CD4-positive, alpha-beta T cell (primary cell): Measurements from ENCODE around the gene PKNOX1. TPM values are rescaled to one million over a fixed set of nuclear protein-coding genes. Genes with fewer than 3 reads are reported as not detected.

ENCODE experiments used
- ATAC-seq: fragments of 200-7000 bp; cut with Tn5 transposase; one replicate; pipeline ENCODE4 v1.10.0; 2022; ENCODE audit warnings: mild to moderate bottlenecking; ENCODE audit not compliant: poor library complexity
- CTCF ChIA-PET: fragments of 350-600 bp; sonication (Branson Sonifier 250); formaldehyde crosslinking; loops from one replicate; lab custom pipeline; 2021; ENCODE audit warnings: antibody characterized with exemption, inconsistent platforms; lab: Charles Lee
- POLR2A ChIA-PET: fragments of 350-600 bp; sonication (Branson Sonifier 250); formaldehyde crosslinking; loops from one replicate; lab custom pipeline; 2021; ENCODE audit warnings: antibody characterized with exemption, inconsistent platforms; lab: Charles Lee
- DNase-seq, 14 experiments: peaks; one replicate each; pipeline ENCODE4 v3.0.0-alpha.2; 2013 to 2020; ENCODE audit warnings: mixed read lengths in 2 of 14
- H3K27ac ChIP-seq, 2 donors: one replicate each; pipeline versions ENCODE4 v1.5.1 to v1.7.0; 2013; ENCODE audit warnings: low read length in 2 of 2, low read depth in 1 of 2, mild to moderate bottlenecking in 1 of 2
- H3K27me3 ChIP-seq, 2 experiments: 1 replicate in 1 of 2; 2 replicates in 1 of 2; pipeline versions ENCODE4 v1.6.1 to v1.7.0; 2013; ENCODE audit warnings: low read length in 2 of 2, control low read depth in 1 of 2, mild to moderate bottlenecking in 1 of 2, moderate library complexity in 1 of 2; ENCODE audit not compliant: insufficient read depth in 2 of 2, control insufficient read depth in 1 of 2
- H3K36me3 ChIP-seq: one replicate; pipeline ENCODE4 v1.6.1; 2013; ENCODE audit warnings: low read length, control low read depth; ENCODE audit not compliant: insufficient read depth
- H3K4me1 ChIP-seq: one replicate; pipeline ENCODE4 v1.6.1; 2013; ENCODE audit warnings: low read length, control low read depth; ENCODE audit not compliant: insufficient read depth
- H3K4me3 ChIP-seq: one replicate; pipeline ENCODE4 v1.5.1; 2013; ENCODE audit warnings: mild to moderate bottlenecking, low read length, moderate library complexity
- H3K9me3 ChIP-seq, 2 experiments: 1 replicate in 1 of 2; 2 replicates in 1 of 2; pipeline versions ENCODE4 v1.6.1 to v1.7.0; 2013; ENCODE audit warnings: low read length in 2 of 2, mild to moderate bottlenecking in 2 of 2, control low read depth in 1 of 2, moderate library complexity in 1 of 2; ENCODE audit not compliant: control insufficient read depth in 1 of 2, insufficient read depth in 1 of 2
- H3K27ac Mint-ChIP-seq: one replicate; pipeline ENCODE4 v1.8.0; 2020; ENCODE audit warnings: mixed read lengths
- H3K27me3 Mint-ChIP-seq: one replicate; pipeline ENCODE4 v1.8.0; 2021; ENCODE audit warnings: mixed read lengths
- H3K36me3 Mint-ChIP-seq: one replicate; pipeline ENCODE4 v1.8.0; 2021; ENCODE audit warnings: low read depth, mixed read lengths
- H3K4me1 Mint-ChIP-seq: one replicate; pipeline ENCODE4 v1.8.0; 2021; ENCODE audit warnings: low read depth, mixed read lengths
- H3K4me3 Mint-ChIP-seq: one replicate; pipeline ENCODE4 v1.8.0; 2020; ENCODE audit warnings: mild to moderate bottlenecking, mixed read lengths
- H3K9me3 Mint-ChIP-seq: one replicate; pipeline ENCODE4 v1.8.0; 2020; ENCODE audit warnings: mixed read lengths
- intact Hi-C, 2 experiments: fragments of 100-400 bp; cut with DNase I in 1 of 2; cut with micrococcal nuclease in 1 of 2; formaldehyde crosslinking; loops; one replicate each; pipeline versions ENCODE4 v1.15.1 to v1.9.0; 2023 to 2025; cut with DNase I, micrococcal nuclease
- total RNA-seq, 174 experiments: library from RNA in 2 of 174; stranded (reverse) in 2 of 174; gene quantifications; one replicate each; pipeline ENCODE4 v1.2.3 and lab custom pipeline; 2021 to 2026
- TF ChIP-seq, protein P1 (sequence below): fragments of 200-600 bp; IDR thresholded peaks from one replicate; pipeline ENCODE4 v1.8.0; 2022; ENCODE audit warnings: antibody characterized with exemption, mild to moderate bottlenecking

PKNOX1 gene
- total RNA-seq, 2 experiments from 2014 or later: 10.3 TPM

DNA sequence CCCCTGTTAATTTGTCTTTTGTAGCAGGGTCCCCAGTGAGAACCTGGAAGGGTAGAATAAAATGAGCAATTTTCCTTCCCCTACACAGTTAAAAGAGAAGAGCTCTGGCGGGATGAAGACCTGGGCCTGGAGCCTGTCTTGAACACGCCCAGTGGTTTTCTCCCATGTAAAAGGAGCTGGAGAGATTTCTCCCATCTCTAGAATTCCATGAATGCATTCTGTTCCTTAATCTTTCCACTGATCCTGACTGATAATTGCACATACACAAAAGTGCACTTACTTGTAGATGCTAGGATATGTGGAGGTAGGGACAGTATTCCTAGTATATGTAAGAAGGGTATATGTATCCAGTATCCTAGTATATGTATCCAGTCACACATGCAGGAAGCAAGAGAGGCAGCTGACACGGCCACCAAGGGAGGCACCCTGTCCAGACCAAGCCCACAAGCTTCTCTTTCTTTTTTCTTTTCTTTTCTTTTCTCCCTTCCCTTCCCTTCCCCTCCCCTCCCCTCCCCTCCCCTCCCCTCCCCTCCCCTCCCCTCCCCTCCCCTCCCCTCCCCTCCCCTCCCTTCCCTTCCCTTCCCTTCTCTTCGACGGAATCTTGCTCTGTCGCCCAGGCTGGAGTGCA, 11.9 kb upstream of the PKNOX1 start:
- Mint-ChIP-seq H3K4me1 (no peaks in the 10 kb centered on the region), H3K27me3 (no peaks in the 10 kb centered on the region), H3K9me3 (no peaks in the 10 kb centered on the region), H3K36me3 (no peaks in the 10 kb centered on the region), H3K27ac (no peak overlapping the region), H3K4me3 (no peak overlapping the region)
- no peak overlapping the region for H3K27ac ChIP-seq
- H3K9me3 ChIP-seq: no peaks in the 10 kb centered on the region
- intact Hi-C loops: no loop called here
- H3K27me3 ChIP-seq: no peaks in the 10 kb centered on the region
- ChIA-PET CTCF (no interaction called here), POLR2A (no interaction called here)
- H3K36me3 ChIP-seq: no peaks in the 10 kb centered on the region
- TF ChIP-seq, protein P1, sequence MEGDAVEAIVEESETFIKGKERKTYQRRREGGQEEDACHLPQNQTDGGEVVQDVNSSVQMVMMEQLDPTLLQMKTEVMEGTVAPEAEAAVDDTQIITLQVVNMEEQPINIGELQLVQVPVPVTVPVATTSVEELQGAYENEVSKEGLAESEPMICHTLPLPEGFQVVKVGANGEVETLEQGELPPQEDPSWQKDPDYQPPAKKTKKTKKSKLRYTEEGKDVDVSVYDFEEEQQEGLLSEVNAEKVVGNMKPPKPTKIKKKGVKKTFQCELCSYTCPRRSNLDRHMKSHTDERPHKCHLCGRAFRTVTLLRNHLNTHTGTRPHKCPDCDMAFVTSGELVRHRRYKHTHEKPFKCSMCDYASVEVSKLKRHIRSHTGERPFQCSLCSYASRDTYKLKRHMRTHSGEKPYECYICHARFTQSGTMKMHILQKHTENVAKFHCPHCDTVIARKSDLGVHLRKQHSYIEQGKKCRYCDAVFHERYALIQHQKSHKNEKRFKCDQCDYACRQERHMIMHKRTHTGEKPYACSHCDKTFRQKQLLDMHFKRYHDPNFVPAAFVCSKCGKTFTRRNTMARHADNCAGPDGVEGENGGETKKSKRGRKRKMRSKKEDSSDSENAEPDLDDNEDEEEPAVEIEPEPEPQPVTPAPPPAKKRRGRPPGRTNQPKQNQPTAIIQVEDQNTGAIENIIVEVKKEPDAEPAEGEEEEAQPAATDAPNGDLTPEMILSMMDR: no peak
- H3K4me3 ChIP-seq: no peak overlapping the region
- ATAC-seq (no peak), DNase-seq (no peak)
- H3K4me1 ChIP-seq: no peaks in the 10 kb centered on the region

DNA sequence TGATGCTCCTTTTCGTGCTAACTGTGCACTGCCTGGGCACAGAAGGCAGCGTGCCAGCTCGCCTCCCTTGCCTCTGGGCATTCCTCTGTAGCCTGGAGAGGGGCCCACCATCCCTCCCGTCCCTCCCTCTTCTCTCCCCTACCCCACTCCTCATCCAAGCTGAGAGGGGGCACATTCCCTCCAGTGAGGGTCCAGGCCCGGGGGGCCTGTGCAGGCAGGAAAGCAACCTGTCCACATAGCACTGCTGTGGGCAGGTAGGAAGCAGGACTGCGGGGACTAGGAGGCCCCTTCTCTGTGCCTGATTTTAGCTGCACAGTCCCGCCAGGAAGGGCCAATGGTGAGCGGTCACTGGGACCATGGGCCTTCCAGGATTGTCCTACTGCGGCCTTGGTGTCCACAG, 10.3 kb upstream of the PKNOX1 start:
- no peak for ATAC-seq
- Mint-ChIP-seq H3K9me3 (no peaks in the 10 kb centered on the region), H3K4me1 (no peaks in the 10 kb centered on the region), H3K27ac (no peak overlapping the region), H3K4me3 (no peak overlapping the region), H3K27me3 (no peaks in the 10 kb centered on the region), H3K36me3 (no peaks in the 10 kb centered on the region)
- Histone ChIP-seq H3K36me3 (no peaks in the 10 kb centered on the region), H3K27ac (no peak overlapping the region), H3K9me3 (no peaks in the 10 kb centered on the region), H3K27me3 (no peaks in the 10 kb centered on the region), H3K4me3 (no peak overlapping the region), H3K4me1 (no peaks in the 10 kb centered on the region)
- TF ChIP-seq, protein P1: no peak
- ChIA-PET POLR2A (no interaction called here), CTCF (no interaction called here)
- no peak for DNase-seq
- intact Hi-C loops: no loop called here

DNA sequence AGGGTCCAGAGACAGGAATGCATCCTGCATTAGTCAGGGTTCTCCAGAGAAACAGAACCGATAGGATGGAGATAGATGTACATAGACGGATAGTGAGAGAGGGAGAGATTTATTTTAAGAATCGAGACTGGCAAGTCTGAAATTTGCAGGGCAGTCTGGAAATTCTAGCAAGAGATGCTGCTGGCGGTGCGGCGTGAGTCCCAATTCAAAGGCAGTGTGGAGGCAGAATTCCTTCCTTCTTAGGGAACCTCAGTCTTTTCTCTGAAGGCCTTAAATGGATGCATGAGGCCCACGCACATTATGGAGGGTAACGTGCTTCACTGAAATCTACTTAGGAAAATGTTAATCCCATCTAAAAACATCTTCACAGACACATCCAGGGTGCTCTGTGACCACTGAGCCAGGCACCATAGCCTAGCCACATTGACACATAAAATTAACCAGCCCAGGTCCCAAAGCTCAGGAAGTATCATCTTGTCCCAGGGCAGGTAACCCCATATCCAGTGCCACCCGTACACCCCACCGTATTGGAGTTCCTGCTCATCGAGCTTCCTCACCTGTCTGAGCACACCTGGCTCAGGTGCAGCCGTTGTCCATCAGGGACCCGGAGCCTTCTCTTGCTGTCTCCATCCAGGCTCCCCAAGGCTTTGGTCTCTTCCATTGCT, 9.7 kb upstream of the PKNOX1 start:
- DNase-seq (no peak), ATAC-seq (no peak)
- H3K9me3 ChIP-seq: no peaks in the 10 kb centered on the region
- no peak overlapping the region for H3K27ac ChIP-seq
- H3K4me1 ChIP-seq: no peaks in the 10 kb centered on the region
- intact Hi-C loops: no loop called here
- Mint-ChIP-seq H3K27ac (no peak overlapping the region), H3K36me3 (no peaks in the 10 kb centered on the region), H3K9me3 (no peaks in the 10 kb centered on the region), H3K27me3 (no peaks in the 10 kb centered on the region), H3K4me3 (no peak overlapping the region), H3K4me1 (no peaks in the 10 kb centered on the region)
- TF ChIP-seq, protein P1: no peak
- no peaks in the 10 kb centered on the region for H3K36me3 ChIP-seq
- no peaks in the 10 kb centered on the region for H3K27me3 ChIP-seq
- no peak overlapping the region for H3K4me3 ChIP-seq
- ChIA-PET POLR2A (no interaction called here), CTCF (no interaction called here)
